GM19372 (cell line): ENCODE measurements around the gene BORCS6.
A peak's percentile ranks its signal among the peaks of the same experiment; 100 is the strongest.

Experiments used
- ATAC-seq: cut with Tn5 transposase; IDR thresholded peaks from one replicate; pipeline ENCODE4 v1.9.1; 2021; ENCODE audit warnings: mild to moderate bottlenecking, low read depth, moderate library complexity; ENCODE audit not compliant: unreplicated experiment

The BORCS6 gene

DNA sequence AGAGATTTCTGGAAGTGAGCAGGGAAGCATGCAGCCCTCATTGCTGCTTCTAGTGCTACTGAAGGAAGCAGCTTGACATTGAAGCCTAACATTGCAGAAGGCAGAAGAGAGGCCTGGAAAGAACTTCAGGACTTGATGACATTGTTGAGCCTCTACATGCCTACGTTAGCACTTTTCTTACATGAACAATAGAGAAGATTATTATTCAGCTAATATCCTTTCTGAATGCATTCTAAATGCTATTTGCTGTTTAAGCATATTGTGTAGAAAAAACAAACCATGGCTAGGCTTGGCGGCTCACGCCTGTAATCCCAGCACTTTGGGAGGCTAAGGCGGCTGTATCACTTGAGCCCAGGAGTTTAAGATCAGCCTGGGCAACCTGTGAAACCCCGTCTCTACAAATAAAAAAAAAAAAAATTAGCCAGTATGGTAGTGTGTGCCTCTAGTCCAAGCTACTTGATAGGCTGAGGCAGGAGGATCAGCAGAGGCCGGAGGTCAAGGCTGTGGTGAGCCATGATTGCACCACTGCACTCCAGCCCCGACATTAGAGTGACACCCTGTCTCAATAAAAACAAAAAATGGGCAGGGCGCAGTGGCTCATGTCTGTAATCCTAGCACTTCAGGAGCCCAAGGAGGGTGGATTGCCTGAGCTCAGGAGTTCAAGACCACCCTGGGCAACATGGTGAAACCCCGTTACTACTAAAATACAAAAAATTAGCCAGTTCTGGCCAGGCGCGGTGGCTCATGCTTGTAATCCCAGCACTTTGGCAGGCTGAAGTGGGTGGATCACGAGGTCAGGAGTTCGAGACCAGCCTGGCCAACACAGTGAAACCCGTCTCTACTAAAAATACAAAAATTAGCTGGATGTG is 22.6 kb upstream of the BORCS6 start:
- no peak for ATAC-seq

DNA sequence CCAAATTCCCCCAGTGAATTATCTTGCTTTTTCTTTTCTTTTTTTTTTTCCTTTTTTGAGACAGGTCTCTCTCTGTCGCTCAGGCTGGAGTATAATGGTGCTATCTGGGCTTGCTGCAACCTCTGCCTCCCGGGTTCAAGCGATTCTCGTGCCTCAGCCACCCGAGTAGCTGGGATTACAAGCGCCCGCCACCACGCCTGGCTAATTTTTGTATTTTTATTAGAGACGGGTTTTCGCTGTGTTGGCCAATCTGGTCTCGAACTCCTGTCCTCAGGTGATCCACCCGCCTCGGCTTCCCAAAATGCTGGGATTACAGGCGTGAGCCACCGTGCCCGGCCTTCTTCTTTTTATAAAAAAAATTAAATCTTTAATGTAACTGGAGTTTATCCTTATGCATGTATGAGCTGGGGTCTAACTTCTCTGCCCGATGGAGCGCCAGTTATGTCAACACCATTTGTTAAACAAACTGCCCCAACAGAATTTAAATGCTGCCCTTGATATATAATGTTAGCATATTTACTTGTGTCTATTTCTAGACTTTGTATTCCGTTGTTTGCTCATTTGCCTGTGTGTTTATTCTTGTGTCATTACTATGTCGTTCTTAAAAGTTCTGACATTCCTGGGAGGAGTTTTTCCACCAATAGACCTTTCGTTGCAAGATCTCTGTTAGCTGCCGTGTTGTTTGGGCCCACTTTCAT is 20.9 kb upstream of the BORCS6 start:
- no peak for ATAC-seq

DNA sequence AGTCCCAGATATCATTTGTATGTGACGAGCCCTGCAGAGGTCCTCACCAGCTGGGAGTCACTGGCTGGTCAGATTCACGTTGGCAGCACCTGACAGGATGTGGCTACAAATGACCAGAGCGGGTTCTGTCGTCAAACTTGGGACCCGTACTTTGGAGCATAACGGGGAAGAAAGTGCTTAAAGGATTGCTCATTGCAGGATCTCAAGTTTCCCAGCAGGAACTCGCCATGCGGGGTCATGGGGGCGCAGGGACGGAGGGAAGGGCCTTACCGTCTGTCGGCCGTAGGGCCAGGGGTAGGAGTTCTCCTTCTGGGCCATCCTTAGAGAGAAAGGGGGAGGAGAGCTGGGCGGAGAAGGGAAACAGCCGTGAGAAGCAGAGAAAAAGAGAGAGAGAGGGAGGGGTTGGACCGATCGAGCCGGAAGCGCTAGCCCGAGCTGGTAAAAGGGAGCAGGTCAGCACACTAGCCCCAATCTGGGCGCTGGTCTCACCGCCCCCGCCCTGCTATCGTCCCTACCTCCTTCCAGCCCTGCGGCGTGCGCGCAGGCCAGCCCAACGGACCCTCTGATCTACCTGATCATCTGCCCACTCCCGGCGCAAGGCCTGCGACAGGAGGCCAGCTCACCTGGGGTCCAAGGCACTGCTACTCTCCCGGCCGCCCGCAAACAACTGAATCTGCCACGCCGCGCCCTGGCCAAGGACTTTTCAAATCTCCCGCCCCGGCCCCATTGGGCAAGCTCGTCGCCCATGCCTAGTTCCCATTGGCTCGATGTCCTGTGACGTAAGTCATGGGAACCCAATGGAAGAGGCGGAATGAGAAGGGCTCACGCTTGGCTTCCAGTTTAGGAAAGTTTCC is 20.2 kb upstream of the BORCS6 start, which contains the start of gene AURKB:
TSS of gene AURKB (minus strand) at position 669 of the 854 bp plus-strand sequence. CDS start at position 318, 351 bp downstream.
- peak; percentile 82 for ATAC-seq

DNA sequence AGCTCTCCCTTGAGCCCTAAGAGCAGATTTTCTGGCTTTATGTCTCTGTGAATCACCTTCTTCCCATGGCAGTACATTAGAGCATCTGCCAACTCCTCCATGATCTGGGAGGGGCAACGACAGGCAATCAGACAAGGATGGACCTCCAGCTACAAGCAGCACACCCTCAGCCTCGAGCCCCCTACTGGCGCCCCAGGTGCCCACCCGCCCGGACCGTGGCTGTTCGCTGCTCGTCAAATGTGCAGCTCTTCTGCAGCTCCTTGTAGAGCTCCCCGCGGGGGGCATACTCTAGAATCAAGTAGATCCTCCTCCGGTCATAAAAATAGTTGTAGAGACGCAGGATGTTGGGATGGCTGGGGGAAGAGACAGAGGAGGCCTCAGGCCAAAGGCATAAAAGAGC is 16.6 kb upstream of the BORCS6 start:
- ATAC-seq: no peak

DNA sequence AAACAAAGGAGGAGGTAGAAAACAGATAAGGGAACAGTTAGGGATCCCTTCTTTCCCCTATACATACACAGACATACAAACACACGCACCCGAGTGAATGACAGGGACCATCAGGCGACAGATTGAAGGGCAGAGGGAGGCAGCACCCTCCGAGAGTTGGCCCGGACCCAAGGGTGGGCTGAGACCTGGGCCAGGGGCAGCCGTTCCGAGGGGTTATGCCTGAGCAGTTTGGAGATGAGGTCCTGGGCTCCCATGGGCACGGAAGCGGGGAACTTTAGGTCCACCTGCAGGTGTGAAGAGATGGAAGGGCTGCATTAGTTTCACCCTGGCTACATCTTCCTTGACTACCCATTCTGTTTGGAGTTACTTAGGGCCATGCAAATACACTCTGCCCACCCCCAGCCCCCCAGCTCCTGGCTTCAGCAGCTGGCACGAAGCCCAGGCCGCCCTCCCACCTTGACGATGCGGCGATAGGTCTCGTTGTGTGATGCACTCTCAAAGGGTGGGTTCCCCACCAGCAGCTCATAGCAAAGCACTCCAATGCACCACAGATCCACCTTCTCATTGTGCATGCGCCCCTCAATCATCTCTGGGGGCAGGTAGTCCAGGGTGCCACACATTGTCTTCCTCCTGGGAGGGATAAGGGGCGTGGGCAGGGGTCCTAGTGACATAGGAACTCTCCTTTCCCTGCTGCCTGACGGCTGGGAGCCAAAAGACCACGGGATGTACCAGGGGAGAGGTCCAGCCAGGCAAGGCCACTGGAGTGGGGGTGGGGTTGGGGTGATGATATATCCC is 15.0 kb upstream of the BORCS6 start:
- ATAC-seq: no peak

DNA sequence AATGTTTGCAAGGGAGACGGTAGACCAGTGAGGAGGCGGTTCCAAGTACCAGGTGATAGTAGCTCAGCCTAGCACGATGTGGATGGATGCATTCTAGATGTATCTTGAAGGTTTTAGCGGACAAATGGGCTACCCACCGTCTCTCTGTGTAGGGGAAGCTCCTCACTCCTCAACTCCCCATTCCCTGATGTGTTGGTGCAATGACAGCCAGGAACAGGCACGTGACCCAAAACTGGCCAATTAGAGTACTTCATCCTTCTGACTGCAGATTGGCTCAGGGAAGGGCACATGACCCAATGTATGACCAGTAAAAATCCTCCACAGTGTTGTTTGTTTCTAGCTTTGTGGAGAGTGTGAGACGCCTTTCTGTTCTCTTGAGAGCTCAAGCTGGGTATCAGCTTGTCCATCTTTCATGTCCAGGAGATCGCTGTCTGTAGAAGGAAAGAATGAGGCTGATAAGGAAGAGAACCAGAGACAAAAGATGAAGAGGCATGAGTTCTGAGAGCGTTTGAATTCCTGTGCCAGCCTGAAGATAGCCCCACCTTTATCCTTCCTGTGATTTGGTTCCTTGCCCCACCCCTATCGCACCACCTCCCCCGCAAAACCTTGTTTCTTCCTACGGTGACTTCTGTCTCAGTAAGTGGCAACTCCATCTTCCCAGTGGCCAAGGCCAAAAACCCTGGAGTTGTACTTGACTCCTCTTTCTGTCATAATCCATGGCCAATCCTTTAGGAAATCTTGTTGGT is 2.3 kb upstream of the BORCS6 start:
- peak; percentile 34 for ATAC-seq

DNA sequence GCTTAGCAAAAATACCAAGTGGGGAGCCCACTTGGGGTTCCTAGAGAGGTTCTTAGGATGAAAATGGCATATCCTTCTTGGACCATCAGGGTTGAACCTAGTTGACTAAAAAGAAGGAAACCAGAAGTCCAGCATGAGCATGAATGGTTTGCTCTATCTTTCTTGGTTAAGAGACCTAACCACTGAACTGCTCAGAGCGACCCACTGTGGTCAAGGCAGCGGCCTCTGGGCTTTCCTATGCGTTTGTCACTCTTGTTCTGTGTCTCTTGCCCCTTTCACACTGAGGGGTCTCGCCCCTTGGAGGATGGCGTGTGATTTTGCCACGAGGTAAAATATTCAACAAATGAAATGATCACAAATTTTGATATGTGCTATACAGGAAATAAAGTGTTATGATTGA is 526 bp upstream of the BORCS6 start:
- no peak for ATAC-seq

DNA sequence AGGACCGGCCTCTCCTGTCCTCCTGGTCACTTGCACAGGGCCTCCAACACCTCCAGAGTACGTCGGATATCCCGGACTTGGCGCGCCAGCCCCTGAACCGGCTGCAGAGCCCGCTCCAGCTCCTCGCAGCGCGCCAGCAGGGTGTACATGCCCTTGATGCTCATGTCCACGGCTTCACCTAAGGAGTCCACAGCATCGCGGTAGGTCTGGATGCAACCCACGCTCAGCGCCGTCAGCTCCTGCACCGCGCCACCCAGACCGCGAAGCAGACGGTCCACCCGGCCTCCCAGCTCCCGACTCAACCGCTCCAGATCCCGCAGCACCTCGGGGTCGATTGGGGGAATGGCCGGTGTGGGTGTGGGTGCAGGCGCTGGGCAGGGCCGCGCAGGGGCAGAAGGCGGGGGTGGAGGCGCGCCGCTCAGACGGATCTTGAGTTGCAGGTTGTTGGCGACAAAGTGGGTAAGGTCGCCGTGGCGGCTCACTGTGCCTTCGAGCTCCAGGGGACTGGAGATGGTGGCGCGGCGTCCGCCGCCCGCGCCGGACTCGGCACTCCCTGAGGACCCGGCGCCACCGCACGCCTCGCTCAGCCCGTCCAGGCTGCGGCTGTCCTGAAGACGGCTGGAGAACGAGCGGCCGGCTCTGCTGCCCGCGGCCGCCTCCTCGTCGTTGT is 804 bp downstream of the BORCS6 start:
- ATAC-seq: no peak

DNA sequence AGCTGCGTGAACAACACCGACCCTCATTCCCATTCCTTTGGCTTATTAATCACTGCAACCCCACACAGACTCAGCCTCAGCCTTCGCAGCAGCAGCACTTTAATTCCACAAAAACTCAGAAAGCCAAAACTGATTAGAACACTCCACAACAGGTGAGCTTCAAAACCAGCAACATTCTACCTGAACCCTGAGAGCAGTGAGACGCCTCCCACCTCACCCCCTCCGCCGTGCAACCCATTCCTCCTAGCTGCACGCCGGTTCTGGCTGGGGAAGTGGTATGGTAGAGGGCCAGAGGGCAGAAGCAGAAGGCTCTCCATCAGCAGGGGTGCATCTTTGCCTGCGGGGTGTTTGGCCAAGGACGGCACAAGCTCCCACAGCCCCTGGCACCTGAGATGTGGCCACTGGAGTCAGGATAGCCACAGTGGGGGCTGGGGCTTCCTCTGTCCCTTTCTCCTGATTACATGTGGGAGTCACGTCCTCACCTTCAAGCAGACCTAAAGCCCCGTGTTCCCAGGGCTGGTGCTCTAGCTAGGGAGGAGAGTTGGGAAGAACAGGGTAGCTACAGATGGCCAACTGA is 1.6 kb downstream of the BORCS6 start:
- ATAC-seq: no peak

DNA sequence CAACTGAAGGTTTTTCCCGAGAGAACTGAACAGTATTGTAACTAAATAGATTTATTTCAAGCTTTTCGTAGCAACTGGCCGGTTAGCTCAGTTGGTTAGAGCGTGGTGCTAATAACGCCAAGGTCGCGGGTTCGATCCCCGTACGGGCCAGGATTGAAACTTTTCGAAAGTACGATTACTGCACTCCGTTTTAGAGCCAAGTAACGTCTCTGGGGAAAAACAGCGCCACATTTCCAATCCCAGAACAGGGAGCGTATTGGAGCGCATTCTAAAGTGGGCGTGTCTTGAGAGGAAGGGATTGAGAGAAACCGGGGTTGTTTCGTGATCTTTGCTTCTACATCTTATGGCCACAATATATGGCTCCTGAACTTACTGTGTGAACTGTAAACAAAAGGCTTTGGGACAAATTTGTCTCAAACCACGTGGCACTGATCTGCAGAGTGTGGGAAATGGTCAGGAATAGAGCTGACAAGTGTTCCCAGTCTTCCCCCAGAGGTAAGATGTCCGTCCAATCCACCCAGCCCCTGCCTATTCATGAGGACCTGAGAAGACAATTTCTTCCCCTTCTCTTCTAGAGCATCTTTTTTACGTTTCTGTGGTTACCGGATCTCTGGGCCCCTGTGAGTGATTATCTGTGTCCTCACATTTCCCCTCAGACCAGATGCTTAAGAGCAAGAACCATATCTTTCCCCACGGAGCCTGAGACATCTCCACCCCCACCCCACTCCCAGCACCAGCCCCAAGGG is 2.3 kb downstream of the BORCS6 start:
- ATAC-seq: no peak

DNA sequence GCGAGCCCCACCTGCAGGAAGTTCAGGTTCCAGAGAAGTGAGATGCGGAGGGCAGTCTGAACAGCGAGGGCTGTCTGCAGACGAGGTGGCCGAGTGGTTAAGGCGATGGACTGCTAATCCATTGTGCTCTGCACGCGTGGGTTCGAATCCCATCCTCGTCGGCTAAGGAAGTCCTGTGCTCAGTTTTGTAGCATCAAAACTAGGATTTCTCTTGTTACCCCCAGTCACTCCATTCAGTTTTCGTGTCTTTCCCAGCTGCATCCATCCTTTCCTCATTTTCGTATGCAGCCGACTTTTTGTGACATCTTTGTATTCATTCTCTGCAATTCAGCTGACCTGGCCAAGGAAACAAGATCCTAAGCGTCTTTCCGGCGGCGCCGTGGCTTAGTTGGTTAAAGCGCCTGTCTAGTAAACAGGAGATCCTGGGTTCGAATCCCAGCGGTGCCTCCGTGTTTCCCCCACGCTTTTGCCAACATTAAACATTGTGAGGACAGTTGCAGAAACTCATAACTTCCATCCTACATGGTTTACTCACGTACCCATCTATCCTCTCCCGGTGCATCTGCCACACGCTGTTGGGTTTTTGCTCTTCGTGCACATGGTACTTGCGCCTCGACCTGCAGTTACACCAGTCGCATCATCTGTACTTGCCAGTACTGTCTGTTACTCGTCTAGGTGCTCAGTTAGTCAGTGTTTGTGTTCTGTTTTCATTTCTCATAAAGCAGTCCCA is 3.0 kb downstream of the BORCS6 start:
- no peak for ATAC-seq

DNA sequence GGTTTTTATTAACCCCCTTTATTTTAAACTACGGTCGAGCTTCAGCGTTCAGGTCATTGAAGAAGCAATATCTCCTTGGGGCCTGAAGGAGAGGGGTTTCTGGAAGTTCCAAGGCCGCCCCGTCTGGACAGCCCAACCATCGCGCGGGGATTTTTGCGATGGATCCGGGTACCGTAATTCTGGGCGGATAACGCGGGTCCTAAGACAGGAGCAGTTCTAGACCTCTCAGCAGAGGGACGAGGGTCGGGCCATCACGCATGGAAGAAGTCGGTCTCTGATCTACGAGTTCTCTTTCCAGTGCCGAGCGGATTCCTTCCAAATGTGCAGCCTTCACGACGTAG is 3.6 kb downstream of the BORCS6 start:
- no peak for ATAC-seq

DNA sequence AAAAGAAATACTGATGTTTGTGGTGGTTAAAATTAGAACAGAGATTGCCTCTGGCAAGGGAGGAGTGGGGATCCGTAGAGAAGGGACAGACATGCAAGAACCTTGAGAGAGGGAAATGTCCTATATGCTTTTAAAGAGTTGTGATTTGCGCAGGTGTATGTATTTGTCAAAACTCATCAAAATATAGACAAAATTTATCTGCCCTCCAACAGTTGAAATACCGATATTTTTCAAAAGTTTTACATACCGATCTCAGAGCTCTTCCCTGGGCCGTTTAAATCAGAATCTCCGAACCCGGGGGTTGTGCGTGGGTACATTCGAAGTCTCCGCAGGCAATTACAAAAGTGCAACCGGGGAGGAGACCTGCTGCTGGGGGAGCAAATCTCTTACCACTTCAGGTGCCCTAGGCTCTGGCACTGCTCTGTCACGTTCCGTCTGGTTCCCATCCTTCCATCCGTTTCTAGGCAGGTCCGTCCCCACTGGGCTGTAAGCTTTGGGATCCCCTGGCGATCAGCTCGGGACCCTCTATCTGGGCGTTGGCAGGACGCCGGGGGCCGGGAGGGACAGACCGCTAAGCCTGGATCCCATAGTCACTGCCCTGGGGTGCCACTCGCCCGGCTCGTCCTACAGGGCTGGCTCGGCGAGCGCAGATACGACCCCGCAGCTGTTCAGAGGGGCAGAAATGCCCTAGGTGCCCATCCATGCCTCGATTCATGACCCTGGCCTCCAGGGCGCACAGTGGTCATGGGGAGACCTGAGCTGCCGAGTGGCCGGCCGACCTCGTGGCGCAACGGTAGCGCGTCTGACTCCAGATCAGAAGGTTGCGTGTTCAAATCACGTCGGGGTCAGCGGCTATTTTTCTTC is 4.2 kb downstream of the BORCS6 start:
- no peak for ATAC-seq

DNA sequence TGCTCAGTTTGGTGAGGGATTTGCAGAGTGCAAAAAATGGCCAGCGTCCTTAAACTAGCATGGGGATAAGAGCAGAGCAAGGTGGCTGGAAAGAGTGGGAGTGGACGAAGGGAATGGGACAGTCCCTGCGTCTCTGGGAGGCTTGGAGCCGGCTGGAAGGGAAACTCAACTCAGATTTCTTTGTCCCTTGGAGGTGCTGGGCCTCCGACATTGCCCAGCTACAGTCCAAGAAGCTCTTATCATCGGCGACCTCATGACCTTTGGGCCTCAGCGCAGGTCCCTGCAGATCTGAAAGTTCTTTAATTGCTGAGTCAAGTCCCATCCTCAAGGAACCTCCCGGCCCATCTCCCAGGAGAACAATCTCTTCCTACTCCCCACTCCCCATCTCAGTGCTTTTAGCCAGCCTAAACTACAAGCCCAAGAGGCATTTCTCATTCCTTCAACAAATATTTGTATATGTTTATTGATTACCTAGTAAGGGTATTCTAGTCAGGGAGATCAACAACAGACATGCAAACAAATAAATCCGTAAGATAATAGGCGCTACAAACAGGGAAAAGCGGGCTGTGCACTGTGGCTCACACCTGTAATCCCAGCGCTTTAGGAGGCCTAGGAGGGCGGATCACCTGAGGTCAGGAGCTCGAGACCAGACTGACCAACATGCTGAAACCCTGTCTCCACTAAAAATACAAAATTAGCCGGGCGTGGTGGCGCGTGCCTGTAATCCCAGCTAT is 12.8 kb downstream of the BORCS6 start:
- no peak for ATAC-seq

DNA sequence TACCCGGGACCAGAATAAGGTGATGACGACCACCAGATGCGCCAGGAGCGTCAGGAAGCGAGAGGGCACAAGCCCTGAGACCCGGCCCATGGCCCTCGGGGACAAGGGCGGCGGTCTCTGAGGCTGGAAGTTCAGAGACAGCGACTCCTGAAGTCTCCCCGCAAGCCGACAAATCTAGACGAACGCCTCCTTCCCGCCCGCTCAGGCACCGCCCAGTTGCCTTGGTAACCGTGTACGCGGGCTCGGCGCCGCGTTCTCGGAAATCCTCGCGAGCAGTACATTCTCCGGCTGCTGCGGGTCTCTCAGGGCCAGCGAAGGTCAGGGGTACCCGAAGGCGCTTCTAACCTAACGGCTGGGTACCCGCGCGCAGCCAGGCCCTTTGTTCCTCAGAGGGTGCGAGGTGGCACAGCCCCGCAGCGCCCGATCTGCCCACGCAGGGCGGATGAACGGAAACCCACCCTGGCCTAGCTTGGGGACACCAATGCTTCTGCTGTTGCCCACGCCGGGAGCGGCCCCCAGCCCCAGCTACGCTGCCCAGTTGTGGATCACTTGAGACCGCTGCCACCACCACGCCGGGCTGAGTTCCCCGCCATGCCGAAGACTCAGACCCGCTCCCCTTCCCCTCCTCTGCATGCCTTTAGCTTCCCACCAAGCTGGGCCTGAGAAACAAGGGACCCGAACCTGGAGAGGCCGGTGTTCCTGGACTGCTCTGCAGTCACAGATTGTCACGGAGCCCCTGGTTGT is 13.6 kb downstream of the BORCS6 start, which contains the start of gene TMEM107:
TSS of gene TMEM107 (minus strand) at position 184 of the 744 bp plus-strand sequence. CDS start at position 90, 94 bp downstream.
- no peak for ATAC-seq
